ENCODE results near the gene RBM4. TPM values are rescaled to one million over a fixed set of nuclear protein-coding genes. Genes with fewer than 3 reads are reported as not detected.

Gene RBM4
- total and polyA plus RNA-seq, 2 of the 13 experiments (the other 11 are each of a cell fraction or from before 2014, with no cell fraction given), result 126 to 136 TPM

GRCh38 chr11:66593303-66593635, 45.2 kb upstream of the RBM4 start (continued):
- TF ChIP-seq ARID4A (CRISPR knock-in tag; IDR thresholded peaks at IDR 0.05; ENCODE audit: borderline replicate concordance), result peak; percentile 8; the same call in 1 of the 2 replicates
- TF ChIP-seq FOXC1 (CRISPR knock-in tag; IDR thresholded peaks at IDR 0.05; ENCODE audit: borderline replicate concordance), result no peak; the same call in 1 of the 2 replicates
- TF ChIP-seq ZNF281 (CRISPR knock-in tag; IDR thresholded peaks at IDR 0.05; ENCODE audit: borderline replicate concordance), result 0 out of 2 replicates have a peak, but pooled peaks have one; percentile 16
- no peak for TF ChIP-seq DRAP1 (CRISPR knock-in tag; IDR thresholded peaks at IDR 0.05)
- TF ChIP-seq ZNF343 (CRISPR knock-in tag; IDR thresholded peaks at IDR 0.05), result no peak
- peak; percentile 22; the same call in 1 of the 2 replicates for TF ChIP-seq ZFP91 (CRISPR knock-in tag; IDR thresholded peaks at IDR 0.05; ENCODE audit: borderline replicate concordance)
- TF ChIP-seq ZNF329 (CRISPR knock-in tag; IDR thresholded peaks at IDR 0.05; ENCODE audit: low read depth), result peak; percentile 75; the same call in 1 of the 2 replicates
- no peak for TF ChIP-seq ZNF530 (CRISPR knock-in tag; IDR thresholded peaks at IDR 0.05; ENCODE audit: low read depth)

Measured in HepG2 (cell line).